HepG2 (cell line): ENCODE data around the gene ATP2B3. TPM values are rescaled to one million over a fixed set of nuclear protein-coding genes. Genes with fewer than 3 reads are reported as not detected.
A peak's percentile ranks its signal among the peaks of the same experiment; 100 is the strongest.

Source experiments
- ASH2L ChIP-seq: fragments of 300-600, 200-600 bp; sonication (generic); IDR thresholded peaks from 2 replicates; pipeline ENCODE4 v1.7.0; 2017; ENCODE audit warnings: low read depth, mild to moderate bottlenecking, moderate library complexity, mixed read lengths, low read length; ENCODE audit not compliant: insufficient read length
- EEA1 ChIP-seq: sonication (generic); formaldehyde crosslinking; IDR thresholded peaks from 2 replicates; pipeline ENCODE4 v1.5.1; 2020; ENCODE audit warnings: mild to moderate bottlenecking, missing genetic modification reagents, borderline replicate concordance
- ELF1 ChIP-seq: sonication (generic); formaldehyde crosslinking; IDR thresholded peaks from 2 replicates; pipeline ENCODE4 v1.4.0; 2020; ENCODE audit warnings: missing genetic modification reagents
- PHF8 ChIP-seq: sonication (generic); formaldehyde crosslinking; IDR thresholded peaks from 2 replicates; pipeline ENCODE4 v1.5.0; 2020; ENCODE audit warnings: missing genetic modification reagents
- SAFB2 ChIP-seq: sonication (generic); formaldehyde crosslinking; IDR thresholded peaks from 2 replicates; pipeline ENCODE4 v1.5.1; 2020; ENCODE audit warnings: missing genetic modification reagents, low read depth, mild to moderate bottlenecking, borderline replicate concordance
- SATB2 ChIP-seq: sonication (generic); formaldehyde crosslinking; IDR thresholded peaks from 2 replicates; pipeline ENCODE4 v1.5.0; 2020; ENCODE audit warnings: missing genetic modification reagents
- THYN1 ChIP-seq: sonication (generic); formaldehyde crosslinking; IDR thresholded peaks from 2 replicates; pipeline ENCODE4 v1.8.1; 2023; ENCODE audit warnings: low read depth, mild to moderate bottlenecking, moderate library complexity, missing genetic modification reagents, borderline replicate concordance
- ZNF589 ChIP-seq: sonication (generic); formaldehyde crosslinking; conservative IDR thresholded peaks from 2 replicates; pipeline ENCODE4 v1.8.0; 2022; ENCODE audit warnings: mild to moderate bottlenecking, moderate library complexity, missing genetic modification reagents
- polyA plus RNA-seq, 8 experiments: library from polyadenylated mRNA; depleted of rRNA in 3 of 8; stranded (reverse) in 7 of 8; unstranded in 1 of 8; fragments of >200 nt; fragmentation: Illumina TruSeq in 4 of 8; extraction: Trizol in 4 of 8; gene quantifications; 2 replicates each; pipeline versions ENCODE4 v1.2.1 to v1.2.3, GENCODE V29; 2011 to 2016; ENCODE audit warnings: low read depth in 4 of 8, missing spikeins in 1 of 8, mixed read lengths in 1 of 8; ENCODE audit not compliant: insufficient read depth in 1 of 8
- total RNA-seq, 5 experiments: library from RNA; depleted of rRNA; stranded (reverse); fragments of >200 nt; fragmentation: Illumina TruSeq; extraction: Trizol; gene quantifications; 2 replicates each; pipeline ENCODE4 v1.2.3, GENCODE V29; 2016; ENCODE audit warnings: low read depth in 1 of 5
- TF ChIP-seq, protein P1 (sequence below): sonication (generic); formaldehyde crosslinking; IDR thresholded peaks from 2 replicates; pipeline ENCODE4 v1.4.0; 2020; ENCODE audit warnings: missing genetic modification reagents
- TF ChIP-seq, protein P2 (sequence below): sonication (generic); formaldehyde crosslinking; IDR thresholded peaks from 2 replicates; pipeline ENCODE4 v1.4.0; 2020; ENCODE audit warnings: missing genetic modification reagents
- TF ChIP-seq, protein P3 (sequence below): IDR thresholded peaks from 2 replicates; pipeline ENCODE4 v1.6.1; 2016; ENCODE audit warnings: low read depth
- TF ChIP-seq, protein P4 (sequence below): sonication (generic); formaldehyde crosslinking; IDR thresholded peaks from 2 replicates; pipeline ENCODE4 v1.4.0; 2020; ENCODE audit warnings: missing genetic modification reagents
- TF ChIP-seq, protein P5 (sequence below): sonication (generic); formaldehyde crosslinking; IDR thresholded peaks from 2 replicates; pipeline ENCODE4 v1.8.1; 2023; ENCODE audit warnings: mild to moderate bottlenecking, missing genetic modification reagents

The ATP2B3 gene
- total and polyA plus RNA-seq, 2 of the 13 experiments (the other 11 are each of a cell fraction or from before 2014, with no cell fraction given), result not detected

DNA sequence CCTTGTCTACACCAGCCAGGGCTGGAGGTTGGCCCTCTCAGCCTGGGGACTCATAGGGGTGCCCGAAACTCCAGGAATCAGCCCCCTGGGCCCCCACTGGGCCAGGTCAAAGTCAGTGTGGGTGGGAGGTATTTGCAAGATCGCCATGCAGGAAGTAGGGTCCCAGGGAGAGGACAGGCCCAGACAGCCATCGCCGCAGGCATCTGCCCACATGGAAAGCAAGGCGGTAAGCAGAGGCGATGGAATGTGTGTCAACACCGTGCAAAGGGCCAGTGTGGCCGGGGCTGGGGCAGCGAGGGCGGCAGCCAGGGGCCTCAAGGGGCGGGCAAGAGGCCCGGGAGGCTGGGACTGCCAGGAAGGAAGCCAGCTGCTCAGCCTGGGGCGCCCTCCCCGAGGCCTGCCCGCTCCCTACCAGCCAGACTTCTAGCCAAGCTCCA is 110.3 kb downstream of the ATP2B3 start (continued):
- TF ChIP-seq, protein P1, sequence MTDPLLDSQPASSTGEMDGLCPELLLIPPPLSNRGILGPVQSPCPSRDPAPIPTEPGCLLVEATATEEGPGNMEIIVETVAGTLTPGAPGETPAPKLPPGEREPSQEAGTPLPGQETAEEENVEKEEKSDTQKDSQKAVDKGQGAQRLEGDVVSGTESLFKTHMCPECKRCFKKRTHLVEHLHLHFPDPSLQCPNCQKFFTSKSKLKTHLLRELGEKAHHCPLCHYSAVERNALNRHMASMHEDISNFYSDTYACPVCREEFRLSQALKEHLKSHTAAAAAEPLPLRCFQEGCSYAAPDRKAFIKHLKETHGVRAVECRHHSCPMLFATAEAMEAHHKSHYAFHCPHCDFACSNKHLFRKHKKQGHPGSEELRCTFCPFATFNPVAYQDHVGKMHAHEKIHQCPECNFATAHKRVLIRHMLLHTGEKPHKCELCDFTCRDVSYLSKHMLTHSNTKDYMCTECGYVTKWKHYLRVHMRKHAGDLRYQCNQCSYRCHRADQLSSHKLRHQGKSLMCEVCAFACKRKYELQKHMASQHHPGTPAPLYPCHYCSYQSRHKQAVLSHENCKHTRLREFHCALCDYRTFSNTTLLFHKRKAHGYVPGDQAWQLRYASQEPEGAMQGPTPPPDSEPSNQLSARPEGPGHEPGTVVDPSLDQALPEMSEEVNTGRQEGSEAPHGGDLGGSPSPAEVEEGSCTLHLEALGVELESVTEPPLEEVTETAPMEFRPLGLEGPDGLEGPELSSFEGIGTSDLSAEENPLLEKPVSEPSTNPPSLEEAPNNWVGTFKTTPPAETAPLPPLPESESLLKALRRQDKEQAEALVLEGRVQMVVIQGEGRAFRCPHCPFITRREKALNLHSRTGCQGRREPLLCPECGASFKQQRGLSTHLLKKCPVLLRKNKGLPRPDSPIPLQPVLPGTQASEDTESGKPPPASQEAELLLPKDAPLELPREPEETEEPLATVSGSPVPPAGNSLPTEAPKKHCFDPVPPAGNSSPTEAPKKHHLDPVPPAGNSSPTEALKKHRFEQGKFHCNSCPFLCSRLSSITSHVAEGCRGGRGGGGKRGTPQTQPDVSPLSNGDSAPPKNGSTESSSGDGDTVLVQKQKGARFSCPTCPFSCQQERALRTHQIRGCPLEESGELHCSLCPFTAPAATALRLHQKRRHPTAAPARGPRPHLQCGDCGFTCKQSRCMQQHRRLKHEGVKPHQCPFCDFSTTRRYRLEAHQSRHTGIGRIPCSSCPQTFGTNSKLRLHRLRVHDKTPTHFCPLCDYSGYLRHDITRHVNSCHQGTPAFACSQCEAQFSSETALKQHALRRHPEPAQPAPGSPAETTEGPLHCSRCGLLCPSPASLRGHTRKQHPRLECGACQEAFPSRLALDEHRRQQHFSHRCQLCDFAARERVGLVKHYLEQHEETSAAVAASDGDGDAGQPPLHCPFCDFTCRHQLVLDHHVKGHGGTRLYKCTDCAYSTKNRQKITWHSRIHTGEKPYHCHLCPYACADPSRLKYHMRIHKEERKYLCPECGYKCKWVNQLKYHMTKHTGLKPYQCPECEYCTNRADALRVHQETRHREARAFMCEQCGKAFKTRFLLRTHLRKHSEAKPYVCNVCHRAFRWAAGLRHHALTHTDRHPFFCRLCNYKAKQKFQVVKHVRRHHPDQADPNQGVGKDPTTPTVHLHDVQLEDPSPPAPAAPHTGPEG, result peak; percentile 44; the same call in 1 of the 2 replicates
- TF ChIP-seq ZNF589 (CRISPR knock-in tag), result no peak
- TF ChIP-seq ASH2L, result peak; percentile 70
- TF ChIP-seq PHF8 (CRISPR knock-in tag), result no peak; the same call in 1 of the 2 replicates
- TF ChIP-seq, protein P2, sequence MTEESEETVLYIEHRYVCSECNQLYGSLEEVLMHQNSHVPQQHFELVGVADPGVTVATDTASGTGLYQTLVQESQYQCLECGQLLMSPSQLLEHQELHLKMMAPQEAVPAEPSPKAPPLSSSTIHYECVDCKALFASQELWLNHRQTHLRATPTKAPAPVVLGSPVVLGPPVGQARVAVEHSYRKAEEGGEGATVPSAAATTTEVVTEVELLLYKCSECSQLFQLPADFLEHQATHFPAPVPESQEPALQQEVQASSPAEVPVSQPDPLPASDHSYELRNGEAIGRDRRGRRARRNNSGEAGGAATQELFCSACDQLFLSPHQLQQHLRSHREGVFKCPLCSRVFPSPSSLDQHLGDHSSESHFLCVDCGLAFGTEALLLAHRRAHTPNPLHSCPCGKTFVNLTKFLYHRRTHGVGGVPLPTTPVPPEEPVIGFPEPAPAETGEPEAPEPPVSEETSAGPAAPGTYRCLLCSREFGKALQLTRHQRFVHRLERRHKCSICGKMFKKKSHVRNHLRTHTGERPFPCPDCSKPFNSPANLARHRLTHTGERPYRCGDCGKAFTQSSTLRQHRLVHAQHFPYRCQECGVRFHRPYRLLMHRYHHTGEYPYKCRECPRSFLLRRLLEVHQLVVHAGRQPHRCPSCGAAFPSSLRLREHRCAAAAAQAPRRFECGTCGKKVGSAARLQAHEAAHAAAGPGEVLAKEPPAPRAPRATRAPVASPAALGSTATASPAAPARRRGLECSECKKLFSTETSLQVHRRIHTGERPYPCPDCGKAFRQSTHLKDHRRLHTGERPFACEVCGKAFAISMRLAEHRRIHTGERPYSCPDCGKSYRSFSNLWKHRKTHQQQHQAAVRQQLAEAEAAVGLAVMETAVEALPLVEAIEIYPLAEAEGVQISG, result peak; percentile 74; the same call in 1 of the 2 replicates
- TF ChIP-seq, protein P3, sequence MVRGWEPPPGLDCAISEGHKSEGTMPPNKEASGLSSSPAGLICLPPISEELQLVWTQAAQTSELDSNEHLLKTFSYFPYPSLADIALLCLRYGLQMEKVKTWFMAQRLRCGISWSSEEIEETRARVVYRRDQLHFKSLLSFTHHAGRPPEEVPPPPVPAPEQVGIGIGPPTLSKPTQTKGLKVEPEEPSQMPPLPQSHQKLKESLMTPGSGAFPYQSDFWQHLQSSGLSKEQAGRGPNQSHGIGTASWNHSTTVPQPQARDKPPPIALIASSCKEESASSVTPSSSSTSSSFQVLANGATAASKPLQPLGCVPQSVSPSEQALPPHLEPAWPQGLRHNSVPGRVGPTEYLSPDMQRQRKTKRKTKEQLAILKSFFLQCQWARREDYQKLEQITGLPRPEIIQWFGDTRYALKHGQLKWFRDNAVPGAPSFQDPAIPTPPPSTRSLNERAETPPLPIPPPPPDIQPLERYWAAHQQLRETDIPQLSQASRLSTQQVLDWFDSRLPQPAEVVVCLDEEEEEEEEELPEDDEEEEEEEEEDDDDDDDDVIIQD (CRISPR knock-in tag), result no peak
- no peak for TF ChIP-seq SATB2 (CRISPR knock-in tag)
- no peak for TF ChIP-seq SAFB2 (CRISPR knock-in tag)
- TF ChIP-seq THYN1 (CRISPR knock-in tag), result no peak
- TF ChIP-seq, protein P4, sequence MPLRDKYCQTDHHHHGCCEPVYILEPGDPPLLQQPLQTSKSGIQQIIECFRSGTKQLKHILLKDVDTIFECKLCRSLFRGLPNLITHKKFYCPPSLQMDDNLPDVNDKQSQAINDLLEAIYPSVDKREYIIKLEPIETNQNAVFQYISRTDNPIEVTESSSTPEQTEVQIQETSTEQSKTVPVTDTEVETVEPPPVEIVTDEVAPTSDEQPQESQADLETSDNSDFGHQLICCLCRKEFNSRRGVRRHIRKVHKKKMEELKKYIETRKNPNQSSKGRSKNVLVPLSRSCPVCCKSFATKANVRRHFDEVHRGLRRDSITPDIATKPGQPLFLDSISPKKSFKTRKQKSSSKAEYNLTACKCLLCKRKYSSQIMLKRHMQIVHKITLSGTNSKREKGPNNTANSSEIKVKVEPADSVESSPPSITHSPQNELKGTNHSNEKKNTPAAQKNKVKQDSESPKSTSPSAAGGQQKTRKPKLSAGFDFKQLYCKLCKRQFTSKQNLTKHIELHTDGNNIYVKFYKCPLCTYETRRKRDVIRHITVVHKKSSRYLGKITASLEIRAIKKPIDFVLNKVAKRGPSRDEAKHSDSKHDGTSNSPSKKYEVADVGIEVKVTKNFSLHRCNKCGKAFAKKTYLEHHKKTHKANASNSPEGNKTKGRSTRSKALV (CRISPR knock-in tag), result no peak
- TF ChIP-seq, protein P5, sequence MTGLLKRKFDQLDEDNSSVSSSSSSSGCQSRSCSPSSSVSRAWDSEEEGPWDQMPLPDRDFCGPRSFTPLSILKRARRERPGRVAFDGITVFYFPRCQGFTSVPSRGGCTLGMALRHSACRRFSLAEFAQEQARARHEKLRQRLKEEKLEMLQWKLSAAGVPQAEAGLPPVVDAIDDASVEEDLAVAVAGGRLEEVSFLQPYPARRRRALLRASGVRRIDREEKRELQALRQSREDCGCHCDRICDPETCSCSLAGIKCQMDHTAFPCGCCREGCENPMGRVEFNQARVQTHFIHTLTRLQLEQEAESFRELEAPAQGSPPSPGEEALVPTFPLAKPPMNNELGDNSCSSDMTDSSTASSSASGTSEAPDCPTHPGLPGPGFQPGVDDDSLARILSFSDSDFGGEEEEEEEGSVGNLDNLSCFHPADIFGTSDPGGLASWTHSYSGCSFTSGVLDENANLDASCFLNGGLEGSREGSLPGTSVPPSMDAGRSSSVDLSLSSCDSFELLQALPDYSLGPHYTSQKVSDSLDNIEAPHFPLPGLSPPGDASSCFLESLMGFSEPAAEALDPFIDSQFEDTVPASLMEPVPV (CRISPR knock-in tag), result 0 out of 2 replicates have a peak, but pooled peaks have one; percentile 25
- TF ChIP-seq ELF1 (CRISPR knock-in tag), result no peak
- no peak; the same call in 1 of the 2 replicates for TF ChIP-seq EEA1 (CRISPR knock-in tag)
